Panc1 (cell line): ENCODE measurements around the gene UPK1A.
A peak's percentile ranks its signal among the peaks of the same experiment; 100 is the strongest.

Source experiments
- CTCF ChIP-seq: fragments of 450-650 bp; IDR thresholded peaks from 2 replicates; pipeline ENCODE4 v1.5.1; 2017; ENCODE audit warnings: mild to moderate bottlenecking
- POLR2AphosphoS5 ChIP-seq: IDR thresholded peaks from 2 replicates; pipeline ENCODE4 v1.6.1; 2012; ENCODE audit warnings: mild to moderate bottlenecking, low read depth, low read length, moderate library complexity
- REST ChIP-seq, 2 experiments: IDR thresholded peaks; 2 replicates each; pipeline ENCODE4 v1.6.1; 2011 to 2012; ENCODE audit warnings: low read depth in 2 of 2, control low read depth in 1 of 2, low read length in 1 of 2, mild to moderate bottlenecking in 1 of 2, moderate library complexity in 1 of 2; ENCODE audit not compliant: insufficient read depth in 1 of 2
- SIN3A ChIP-seq: IDR thresholded peaks from 2 replicates; pipeline ENCODE4 v1.6.1; 2012; ENCODE audit warnings: low read depth, mild to moderate bottlenecking, low read length, moderate library complexity, borderline replicate concordance; ENCODE audit not compliant: insufficient read depth
- TCF7L2 ChIP-seq: IDR thresholded peaks from 2 replicates; pipeline ENCODE4 v1.6.1; 2011; ENCODE audit warnings: mild to moderate bottlenecking, low read depth, low read length, inconsistent platforms

GRCh38 chr19:35715981-35716800 is 49.9 kb downstream of the UPK1A start:
- no peak for TF ChIP-seq TCF7L2
- TF ChIP-seq CTCF: no peak
- no peak for TF ChIP-seq POLR2AphosphoS5
- TF ChIP-seq REST (IDR thresholded peaks at IDR 0.05; ENCODE audit: insufficient read depth in 1 of 2, low read depth in 2 of 2, low read length in 1 of 2): 0 out of 4 replicates have a peak, but pooled peaks of 1 of the 2 experiments have one; percentile 15
- TF ChIP-seq SIN3A: no peak
